ENCODE data around the gene TP73.

Gene TP73

GRCh38 chr1:3678361-3679097 lies 26.2 kb downstream of the TP73 start:
- TF ChIP-seq CTCF (IDR thresholded peaks at IDR 0.05; ENCODE audit: insufficient read depth, low read depth, low read length, missing control alignments): no peak
- H3K4me3 ChIP-seq (ENCODE audit: low read length): no peak overlapping the region
- peak; percentile 59 for DNase-seq (ENCODE audit: low read depth)

DNA sequence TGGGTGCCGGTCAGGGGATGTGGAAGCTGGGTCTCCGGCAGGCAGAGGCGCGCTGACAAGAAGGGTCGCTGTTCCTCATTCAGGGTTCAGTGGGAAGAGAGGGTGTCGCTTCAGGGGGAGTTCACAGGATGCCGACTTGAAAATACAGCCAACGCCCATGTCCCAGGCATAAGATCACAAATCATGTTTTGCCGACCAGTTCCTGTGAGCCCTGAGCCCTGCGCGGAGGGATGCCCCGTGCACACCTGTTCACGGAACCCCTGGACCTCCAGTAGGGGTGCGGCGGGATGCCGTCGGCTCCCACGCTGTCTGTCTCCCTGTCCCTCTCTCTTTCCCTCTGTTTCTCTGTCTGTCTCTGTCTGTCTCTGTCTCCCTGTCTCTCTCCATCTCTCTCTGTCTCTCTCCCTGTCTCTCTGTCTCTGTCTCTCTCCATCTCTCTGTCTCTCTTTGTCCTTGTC lies 26.8 kb downstream of the TP73 start:
- H3K4me3 ChIP-seq (ENCODE audit: low read length): no peak overlapping the region
- TF ChIP-seq CTCF (IDR thresholded peaks at IDR 0.05; ENCODE audit: insufficient read depth, low read depth, low read length, missing control alignments): no peak
- no peak for DNase-seq (ENCODE audit: low read depth)

DNA sequence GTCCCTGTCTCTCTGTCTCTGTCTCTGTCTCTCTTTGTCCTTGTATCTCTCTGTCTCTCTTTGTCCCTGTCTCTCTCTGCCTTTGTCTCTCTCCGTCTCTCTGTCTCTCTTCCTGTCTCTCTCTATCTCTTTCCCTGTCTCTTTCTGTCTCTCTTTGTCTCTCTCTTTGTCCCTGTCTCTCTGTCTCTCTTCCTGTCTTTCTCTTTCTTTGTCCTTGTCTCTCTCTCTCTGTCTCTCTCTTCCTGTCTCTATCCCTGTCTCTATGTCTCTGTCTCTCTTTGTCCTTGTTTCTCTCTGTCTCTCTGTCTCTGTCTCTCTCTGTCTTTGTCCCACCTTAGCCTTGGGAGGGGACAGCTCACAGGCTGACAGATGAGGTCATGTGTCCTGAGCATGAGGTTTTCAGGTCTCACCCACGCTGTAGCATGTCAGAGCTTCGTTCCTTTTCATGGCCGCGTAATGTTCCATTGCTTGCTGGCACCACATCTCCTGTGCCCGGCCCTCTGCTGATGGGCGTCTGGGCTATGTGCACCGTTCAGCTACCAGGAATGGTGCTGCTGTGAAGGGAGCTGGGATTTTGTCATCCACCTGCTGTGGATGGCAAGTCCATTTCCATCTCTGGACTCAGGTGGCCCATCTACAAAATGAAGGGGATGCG lies 27.6 kb downstream of the TP73 start:
- DNase-seq (ENCODE audit: low read depth): no peak
- no peak for TF ChIP-seq CTCF (IDR thresholded peaks at IDR 0.05; ENCODE audit: insufficient read depth, low read depth, low read length, missing control alignments)
- H3K4me3 ChIP-seq (ENCODE audit: low read length): no peak overlapping the region

DNA sequence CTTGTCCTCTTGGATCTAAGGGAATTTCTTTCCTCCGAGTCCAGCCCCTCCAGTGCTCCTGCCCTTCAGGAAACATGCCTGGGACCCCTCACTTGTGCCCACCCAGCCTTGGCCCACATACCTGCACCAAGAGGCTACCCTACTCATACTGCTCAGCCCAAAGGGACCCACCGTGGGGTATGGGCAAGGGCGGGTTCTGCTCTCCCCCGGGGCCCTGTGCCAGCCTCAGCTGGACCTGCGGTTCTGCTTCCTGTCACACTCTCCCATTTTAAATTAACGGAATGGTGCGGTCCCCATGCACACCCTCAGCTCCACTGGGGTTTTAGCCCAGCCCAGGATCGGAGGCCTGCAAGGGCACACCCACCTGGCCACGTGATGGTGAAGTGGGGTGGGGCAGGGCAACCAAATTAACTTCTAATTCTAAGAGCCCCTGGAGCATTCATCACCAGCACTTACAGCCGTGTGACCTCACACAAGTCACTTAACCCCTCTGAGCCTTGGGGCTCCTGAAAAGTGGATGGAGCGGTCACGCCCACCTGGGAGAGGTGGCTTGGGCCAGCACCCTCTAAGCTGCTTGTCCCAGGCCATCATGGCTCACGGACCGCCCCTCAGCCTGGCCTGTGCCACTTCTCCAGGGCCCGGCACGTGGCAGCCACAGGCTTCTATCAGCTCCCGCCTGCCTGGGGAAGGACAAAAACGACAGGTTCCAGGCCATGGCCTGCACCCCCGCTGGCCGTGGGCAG lies 28.3 kb downstream of the TP73 start:
- TF ChIP-seq CTCF (IDR thresholded peaks at IDR 0.05; ENCODE audit: insufficient read depth, low read depth, low read length, missing control alignments): no peak
- DNase-seq (ENCODE audit: low read depth): peak; percentile 45

GRCh38 chr1:3681231-3681897 lies 29.0 kb downstream of the TP73 start:
- no peak for DNase-seq (ENCODE audit: low read depth)
- no peak for TF ChIP-seq CTCF (IDR thresholded peaks at IDR 0.05; ENCODE audit: insufficient read depth, low read depth, low read length, missing control alignments)
- no peak overlapping the region for H3K4me3 ChIP-seq (ENCODE audit: low read length)

More for the DNA sequence above, 28.3 kb downstream of the TP73 start:
- H3K4me3 ChIP-seq (ENCODE audit: low read length): no peak overlapping the region

GRCh38 chr1:3681898-3682806 lies 29.8 kb downstream of the TP73 start:
- DNase-seq (ENCODE audit: low read depth): no peak
- no peak overlapping the region for H3K4me3 ChIP-seq (ENCODE audit: low read length)
- TF ChIP-seq CTCF (IDR thresholded peaks at IDR 0.05; ENCODE audit: insufficient read depth, low read depth, low read length, missing control alignments): no peak
